Common myeloid progenitor, CD34-positive (primary cell): ENCODE data around the gene PNMA8B.

ENCODE experiments used
- CTCF ChIA-PET: fragments of 350-600 bp; sonication (Branson Sonifier 250); formaldehyde crosslinking; loops from one replicate; lab custom pipeline; 2021; ENCODE audit warnings: antibody characterized with exemption; lab: Charles Lee
- POLR2A ChIA-PET: fragments of 350-600 bp; sonication (Branson Sonifier 250); formaldehyde crosslinking; loops from one replicate; lab custom pipeline; 2021; ENCODE audit warnings: antibody characterized with exemption; lab: Charles Lee
- DNase-seq, 3 donors: peaks; one replicate each; pipeline versions ENCODE4 v3.0.0 to v3.0.0-alpha.2; 2013
- H3K27ac ChIP-seq, 2 experiments: 1 replicate in 1 of 2; 2 replicates in 1 of 2; pipeline ENCODE4 v1.7.0; 2013; ENCODE audit warnings: inconsistent platforms in 2 of 2, low read length in 2 of 2, mild to moderate bottlenecking in 2 of 2, low read depth in 1 of 2, moderate library complexity in 1 of 2; ENCODE audit not compliant: severe bottlenecking in 2 of 2, insufficient read depth in 1 of 2, poor library complexity in 1 of 2
- H3K27me3 ChIP-seq, 5 experiments: replicated peaks in 2 of 5; 1 replicate in 3 of 5; 2 replicates in 2 of 5; pipeline versions ENCODE4 v1.6.1 to v1.7.0; 2013; ENCODE audit warnings: low read length in 4 of 5, mild to moderate bottlenecking in 2 of 5, moderate library complexity in 2 of 5, inconsistent platforms in 1 of 5; ENCODE audit not compliant: insufficient read depth in 5 of 5, control insufficient read depth in 4 of 5
- H3K36me3 ChIP-seq, 4 experiments: 1 replicate in 2 of 4; 2 replicates in 2 of 4; pipeline versions ENCODE4 v1.6.1 to v1.7.0; 2013; ENCODE audit warnings: low read length in 3 of 4, control low read depth in 1 of 4, mild to moderate bottlenecking in 1 of 4; ENCODE audit not compliant: control insufficient read depth in 4 of 4, insufficient read depth in 4 of 4
- H3K4me1 ChIP-seq, 4 experiments: 1 replicate in 3 of 4; 2 replicates in 1 of 4; pipeline versions ENCODE4 v1.6.1 to v1.7.1; 2013; ENCODE audit warnings: low read length in 3 of 4, mild to moderate bottlenecking in 3 of 4, control low read depth in 1 of 4, inconsistent platforms in 1 of 4, moderate library complexity in 1 of 4; ENCODE audit not compliant: control insufficient read depth in 4 of 4, insufficient read depth in 4 of 4; ENCODE audit errors: control extremely low read depth in 1 of 4
- H3K4me3 ChIP-seq, 7 experiments: 1 replicate in 4 of 7; 2 replicates in 3 of 7; pipeline versions ENCODE4 v1.5.1 to v1.7.0; 2013; ENCODE audit warnings: mild to moderate bottlenecking in 7 of 7, low read length in 6 of 7, moderate library complexity in 6 of 7, inconsistent platforms in 2 of 7, low read depth in 2 of 7, control low read depth in 1 of 7; ENCODE audit not compliant: insufficient read depth in 4 of 7, control insufficient read depth in 1 of 7; ENCODE audit errors: extremely low read depth in 1 of 7
- H3K9me3 ChIP-seq, 5 experiments: 1 replicate in 4 of 5; 2 replicates in 1 of 5; pipeline versions ENCODE4 v1.6.1 to v1.7.1; 2013; ENCODE audit warnings: low read length in 4 of 5, mild to moderate bottlenecking in 2 of 5, inconsistent platforms in 1 of 5, low read depth in 1 of 5, moderate library complexity in 1 of 5; ENCODE audit not compliant: control insufficient read depth in 4 of 5, insufficient read depth in 2 of 5; ENCODE audit errors: control extremely low read depth in 1 of 5
- WGBS: methylation state at CpG from one replicate; pipeline ENCODE4 v1.1.5; 2013; ENCODE audit not compliant: insufficient coverage; 5-methylcytosine and 5-hydroxymethylcytosine counted together

Gene PNMA8B

DNA sequence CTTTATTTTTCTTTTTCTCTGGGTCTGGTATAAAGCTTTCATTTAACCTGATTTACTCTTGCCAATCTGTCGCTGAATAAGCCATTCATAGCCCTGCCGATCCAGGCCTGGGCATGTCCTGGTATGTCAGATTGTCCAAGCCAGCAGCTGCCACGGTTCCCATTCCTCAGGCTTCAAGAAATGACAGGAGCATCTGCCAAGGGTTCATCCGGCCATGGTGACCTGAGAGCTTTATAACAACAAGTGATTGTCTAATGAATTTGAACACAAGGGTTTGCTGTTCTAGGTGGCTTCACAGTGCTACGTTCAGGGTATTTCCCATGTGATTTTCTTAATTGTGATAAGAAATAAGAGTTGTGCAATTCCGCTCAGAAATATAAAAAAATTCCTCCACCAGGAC, 44.3 kb downstream of the PNMA8B start:
- H3K27me3 ChIP-seq: peaks cover 0 to 26% (median 6%) of the 10 kb centered on the region in 5 experiments
- no peak overlapping the region for H3K4me3 ChIP-seq
- H3K9me3 ChIP-seq: peaks cover 0 to 5% (median 4%) of the 10 kb centered on the region in 5 experiments
- H3K4me1 ChIP-seq: no peaks in the 10 kb centered on the region
- no peak overlapping the region for H3K27ac ChIP-seq
- POLR2A ChIA-PET: interaction anchor here (0.7 kb wide), 1 partner anchor 37 kb away, joined by 3 read pairs; no protein-coding TSS in a partner anchor
- CTCF ChIA-PET: interaction anchor here (1.4 to 1.7 kb wide), 2 partner anchors 36 to 54 kb away, joined by 4 to 6 read pairs; no protein-coding TSS in a partner anchor
- 87% methylated on average over 4 of the region's 6 CpGs for WGBS
- H3K36me3 ChIP-seq: no peaks in the 10 kb centered on the region
- no peak for DNase-seq

DNA sequence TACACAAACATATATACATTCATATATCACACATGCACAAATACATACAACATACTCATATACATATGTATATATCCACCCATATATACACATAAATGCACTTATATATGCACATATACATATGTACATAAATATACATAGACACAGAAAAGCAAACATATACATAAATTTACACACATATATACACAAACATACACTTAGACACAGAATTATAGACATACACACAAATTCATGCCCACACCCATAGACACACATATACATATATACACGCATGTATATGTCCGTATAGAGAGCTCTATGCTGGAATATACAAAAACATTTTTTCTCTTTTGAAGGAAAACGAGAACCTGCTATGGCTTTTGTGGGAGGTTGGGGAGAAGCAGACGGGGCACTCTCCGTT, 44.9 kb downstream of the PNMA8B start:
- CTCF ChIA-PET: interaction anchor here (1.4 to 1.7 kb wide), 2 partner anchors 37 to 53 kb away, joined by 4 to 6 read pairs; no protein-coding TSS in a partner anchor
- H3K9me3 ChIP-seq: peaks cover 0 to 5% (median 4%) of the 10 kb centered on the region in 5 experiments
- H3K36me3 ChIP-seq: no peaks in the 10 kb centered on the region
- DNase-seq: no peak
- 100% methylated on average over 1 of the region's 5 CpGs for WGBS
- no peaks in the 10 kb centered on the region for H3K4me1 ChIP-seq
- no peak overlapping the region for H3K27ac ChIP-seq
- peaks cover 0 to 24% (median 6%) of the 10 kb centered on the region in 5 experiments for H3K27me3 ChIP-seq
- no peak overlapping the region for H3K4me3 ChIP-seq
- POLR2A ChIA-PET: no interaction called here

DNA sequence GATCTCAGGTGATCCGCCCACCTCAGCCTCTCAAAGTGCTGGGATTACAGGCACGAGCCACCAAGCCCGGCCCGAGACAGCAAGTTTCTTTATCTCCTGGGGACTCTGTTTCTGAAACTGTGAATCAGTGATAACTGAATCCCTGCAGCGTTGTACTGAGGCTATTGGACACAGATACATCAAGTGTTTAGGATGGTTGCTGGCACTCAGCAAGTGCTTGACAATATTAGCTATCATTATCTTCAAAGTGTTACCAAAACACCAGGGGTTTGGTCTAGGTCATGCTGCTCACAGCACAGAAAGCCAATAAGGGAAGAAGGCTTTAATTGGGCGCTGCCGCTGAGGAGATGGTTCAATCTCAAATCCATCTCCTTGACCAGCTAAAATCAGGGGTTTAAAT, 46.4 kb downstream of the PNMA8B start:
- Histone ChIP-seq H3K36me3 (no peaks in the 10 kb centered on the region), H3K4me3 (no peak overlapping the region), H3K27me3 (peaks cover 0 to 20% (median 4%) of the 10 kb centered on the region in 5 experiments), H3K4me1 (no peaks in the 10 kb centered on the region), H3K27ac (no peak overlapping the region), H3K9me3 (peaks cover 0 to 5% (median 4%) of the 10 kb centered on the region in 5 experiments)
- WGBS: 65% methylated on average over 6 of the region's 7 CpGs
- no peak for DNase-seq
- ChIA-PET POLR2A (no interaction called here), CTCF (interaction anchor here (1.4 kb wide), 1 partner anchor 13 kb away, joined by 3 read pairs; no protein-coding TSS in a partner anchor)

DNA sequence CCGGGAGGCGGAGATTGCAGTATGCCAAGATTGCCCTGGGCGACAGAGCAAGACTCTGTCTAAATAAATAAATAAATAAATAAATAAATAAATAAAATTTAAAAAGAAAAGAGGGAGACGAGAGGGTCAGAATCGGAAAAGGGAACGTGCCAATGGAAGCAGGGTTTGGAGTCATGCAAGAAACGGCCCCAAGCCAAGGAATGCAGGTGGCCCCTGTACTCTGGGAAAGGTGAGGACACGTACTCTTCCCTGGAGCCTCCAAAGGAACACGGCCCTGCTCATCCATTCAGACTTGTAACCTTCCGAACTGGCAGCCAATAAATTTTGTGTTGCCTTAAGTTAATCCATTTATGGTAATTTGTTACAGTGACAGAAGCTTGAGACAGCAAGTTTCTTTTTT, 47.1 kb downstream of the PNMA8B start:
- no peak for DNase-seq

DNA sequence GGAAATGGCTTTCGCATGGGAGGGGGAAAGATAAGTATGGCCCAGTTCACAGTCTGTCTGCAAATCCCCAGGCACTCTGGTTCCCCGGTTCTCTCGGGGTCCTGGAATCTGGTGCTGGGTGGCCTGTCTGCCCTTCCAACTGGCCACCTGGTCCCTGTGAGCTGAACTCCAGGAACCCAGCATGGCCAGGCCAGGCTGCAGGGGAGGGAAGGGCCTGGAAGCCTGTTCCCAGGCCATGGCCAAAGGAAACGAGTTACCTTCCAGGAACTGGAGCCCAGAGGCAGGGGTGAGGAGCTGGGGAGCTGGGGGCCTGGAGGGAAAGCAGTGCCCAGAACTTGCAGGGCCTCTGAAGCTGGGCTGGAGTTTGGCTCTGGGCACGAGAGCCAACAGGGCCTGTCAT, 47.8 kb downstream of the PNMA8B start:
- no peaks in the 10 kb centered on the region for H3K36me3 ChIP-seq
- H3K4me3 ChIP-seq: no peak overlapping the region
- POLR2A ChIA-PET: no interaction called here
- H3K4me1 ChIP-seq: peaks cover 0 to 3% (median 0%) of the 10 kb centered on the region in 4 experiments
- DNase-seq: no peak
- H3K9me3 ChIP-seq: peaks cover 0 to 5% (median 4%) of the 10 kb centered on the region in 5 experiments
- 54% methylated on average over 4 of the region's 5 CpGs for WGBS
- CTCF ChIA-PET: no interaction called here
- H3K27me3 ChIP-seq: peaks cover 0 to 20% (median 0%) of the 10 kb centered on the region in 5 experiments
- H3K27ac ChIP-seq: no peak overlapping the region

More for the DNA sequence above, 47.1 kb downstream of the PNMA8B start:
- ChIA-PET CTCF (interaction anchor here (1.4 kb wide), 1 partner anchor 13 kb away, joined by 3 read pairs; no protein-coding TSS in a partner anchor), POLR2A (no interaction called here)
- WGBS: 98% methylated on average over 6 of the region's 10 CpGs
- Histone ChIP-seq H3K36me3 (no peaks in the 10 kb centered on the region), H3K27me3 (peaks cover 0 to 20% (median 1%) of the 10 kb centered on the region in 5 experiments), H3K4me3 (no peak overlapping the region), H3K27ac (no peak overlapping the region), H3K4me1 (no peaks in the 10 kb centered on the region), H3K9me3 (peaks cover 0 to 5% (median 4%) of the 10 kb centered on the region in 5 experiments)

DNA sequence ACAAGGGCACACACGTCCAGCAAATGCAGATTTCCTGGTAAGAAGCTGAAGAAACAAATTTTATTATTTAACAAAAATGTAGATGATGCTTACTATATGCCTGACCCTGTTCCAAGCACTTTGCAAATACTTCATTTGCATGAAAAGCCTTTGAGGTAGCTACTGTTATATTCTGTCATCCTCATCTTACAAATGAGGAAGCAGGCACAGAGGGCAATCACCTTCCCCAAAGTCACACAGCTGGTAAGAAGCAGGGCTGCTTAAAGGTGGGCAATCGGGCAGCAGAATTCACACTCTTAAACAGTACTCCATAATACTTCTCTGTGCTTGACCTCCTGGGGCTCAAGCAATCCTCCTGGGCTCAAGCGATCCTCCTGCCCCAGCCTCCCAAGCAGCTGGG, 48.7 kb downstream of the PNMA8B start:
- CTCF ChIA-PET: interaction anchor here (0.9 kb wide), 1 partner anchor 51 kb away, joined by 3 read pairs; no protein-coding TSS in a partner anchor
- peaks cover 0 to 14% (median 0%) of the 10 kb centered on the region in 5 experiments for H3K27me3 ChIP-seq
- no peak overlapping the region for H3K4me3 ChIP-seq
- DNase-seq: no peak
- no peaks in the 10 kb centered on the region for H3K36me3 ChIP-seq
- H3K27ac ChIP-seq: no peak overlapping the region
- no CpG with 5 or more reads among the region's 3 CpGs for WGBS
- H3K4me1 ChIP-seq: peaks cover 0 to 3% (median 0%) of the 10 kb centered on the region in 4 experiments
- peaks cover 0 to 5% (median 4%) of the 10 kb centered on the region in 5 experiments for H3K9me3 ChIP-seq
- POLR2A ChIA-PET: no interaction called here

DNA sequence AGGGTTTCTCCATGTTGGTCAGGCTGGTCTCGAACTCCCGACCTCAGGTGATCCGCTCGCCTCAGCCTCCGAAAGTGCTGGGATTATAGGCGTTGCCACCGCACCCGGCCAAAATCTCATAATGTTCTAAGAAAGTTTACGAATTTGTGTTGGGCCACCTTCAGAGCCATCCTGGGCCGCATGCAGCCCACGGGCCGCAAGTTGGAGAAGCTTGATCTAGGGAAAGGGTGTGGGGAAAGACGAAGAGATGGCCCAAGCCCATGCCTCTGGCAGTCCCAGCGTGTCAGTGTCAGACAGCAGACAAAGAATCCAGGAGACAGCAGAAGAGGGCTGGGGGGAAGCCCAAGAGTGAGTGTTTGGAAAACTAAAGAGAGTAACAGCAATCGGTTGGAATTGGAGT, 49.6 kb downstream of the PNMA8B start:
- CTCF ChIA-PET: no interaction called here
- 85% methylated on average over 15 of the region's 15 CpGs for WGBS

More for the DNA sequence above, 49.6 kb downstream of the PNMA8B start:
- Histone ChIP-seq H3K4me1 (peaks cover 0 to 3% (median 0%) of the 10 kb centered on the region in 4 experiments), H3K4me3 (no peak overlapping the region), H3K9me3 (peaks cover 0 to 5% (median 4%) of the 10 kb centered on the region in 5 experiments), H3K27ac (no peak overlapping the region), H3K36me3 (no peaks in the 10 kb centered on the region), H3K27me3 (peaks cover 0 to 10% (median 0%) of the 10 kb centered on the region in 5 experiments)
- POLR2A ChIA-PET: no interaction called here
- no peak for DNase-seq
